Gastroesophageal sphincter (tissue), 4 donors: Measurements from ENCODE around the gene COX4I2. TPM values are rescaled to one million over a fixed set of nuclear protein-coding genes. Genes with fewer than 3 reads are reported as not detected.

Experiments used
- ATAC-seq: fragments of 150-250 bp; one replicate; pipeline ENCODE4 v1.9.1; 2016; ENCODE audit warnings: mild to moderate bottlenecking, moderate library complexity
- H3K27ac ChIP-seq, 4 donors: fragments of 200-600 bp; sonication (generic) in 3 of 4; 1 replicate in 3 of 4; 2 replicates in 1 of 4; pipeline ENCODE4 v1.5.1; 2016 to 2019
- H3K27me3 ChIP-seq: fragments of 200-600 bp; sonication (generic); one replicate; pipeline ENCODE4 v1.5.1; 2019
- H3K36me3 ChIP-seq, 2 donors: fragments of 200-600 bp; sonication (generic); one replicate each; pipeline ENCODE4 v1.5.1; 2019; ENCODE audit warnings: control low read depth in 1 of 2
- H3K4me1 ChIP-seq, 3 donors: fragments of 200-600 bp; sonication (generic); 1 replicate in 2 of 3; 2 replicates in 1 of 3; pipeline ENCODE4 v1.5.1; 2016 to 2019; ENCODE audit warnings: control low read depth in 2 of 3
- H3K4me3 ChIP-seq, 2 donors: fragments of 200-600 bp; sonication (generic); one replicate each; pipeline ENCODE4 v1.5.1; 2019; ENCODE audit warnings: mild to moderate bottlenecking in 1 of 2, moderate library complexity in 1 of 2
- H3K9me3 ChIP-seq, 3 donors: fragments of 200-600 bp; sonication (generic); one replicate each; pipeline ENCODE4 v1.5.1; 2017 to 2019; ENCODE audit warnings: control low read depth in 2 of 3
- CTCF ChIP-seq, 4 experiments: fragments of 200-600 bp in 2 of 4; fragments of 450-650 bp in 2 of 4; sonication (generic) in 1 of 4; IDR thresholded peaks; one replicate each; pipeline ENCODE4 v1.5.1; 2017 to 2019; ENCODE audit warnings: antibody characterized with exemption in 4 of 4, mild to moderate bottlenecking in 2 of 4, moderate library complexity in 2 of 4
- EP300 ChIP-seq: sonication (generic); formaldehyde crosslinking; IDR thresholded peaks from one replicate; pipeline ENCODE4 v1.6.1; 2017; ENCODE audit warnings: antibody characterized with exemption, mild to moderate bottlenecking
- POLR2A ChIP-seq, 2 donors: fragments of 450-650 bp; IDR thresholded peaks; one replicate each; pipeline ENCODE4 v1.6.1; 2017; ENCODE audit warnings: antibody characterized with exemption in 2 of 2, mild to moderate bottlenecking in 2 of 2, moderate library complexity in 1 of 2
- POLR2AphosphoS5 ChIP-seq: sonication (generic); formaldehyde crosslinking; IDR thresholded peaks from one replicate; pipeline ENCODE4 v1.6.1; 2017; ENCODE audit warnings: antibody characterized with exemption
- WGBS, 2 donors: methylation state at CpG; one replicate each; pipeline ENCODE4 v1.1.5; 2018; ENCODE audit warnings: low coverage in 1 of 2; 5-methylcytosine and 5-hydroxymethylcytosine counted together
- total RNA-seq, 4 donors: library from RNA; depleted of rRNA; stranded (reverse); fragments of >200 nt; gene quantifications; one replicate each; pipeline ENCODE4 v1.1.0, GENCODE V29; 2016

Gene COX4I2
- total RNA-seq, 4 donors from 2014 or later: 4.6 to 40.9 (median 12.1) TPM; not detected in 1

GRCh38 chr20:31673435-31673834 lies 35.7 kb downstream of the COX4I2 start:
- Histone ChIP-seq H3K4me1 (peaks cover 14 to 98% (median 48%) of the 10 kb centered on the region in 3 donors), H3K9me3 (no peaks in the 10 kb centered on the region), H3K27ac (peak overlapping the region in 3 of 4 donors; percentile 44 to 88 (median 71)), H3K36me3 (peaks cover 0 to 16% of the 10 kb centered on the region in 2 donors), H3K27me3 (no peaks in the 10 kb centered on the region), H3K4me3 (no peak overlapping the region)
- ATAC-seq: no peak
- no peak for TF ChIP-seq POLR2A (IDR thresholded peaks at IDR 0.05)
- TF ChIP-seq CTCF (IDR thresholded peaks at IDR 0.05): no peak
- TF ChIP-seq EP300: no peak
- no peak for TF ChIP-seq POLR2AphosphoS5

- no peak for TF ChIP-seq POLR2A (IDR thresholded peaks at IDR 0.05)
- no peak for TF ChIP-seq CTCF (IDR thresholded peaks at IDR 0.05)
- no peak for TF ChIP-seq POLR2AphosphoS5
- no peak for TF ChIP-seq EP300
- no peaks in the 10 kb centered on the region for H3K9me3 ChIP-seq
- no peak overlapping the region for H3K4me3 ChIP-seq
- no peak for ATAC-seq
- peaks cover 0 to 21% of the 10 kb centered on the region in 2 donors for H3K36me3 ChIP-seq
- no peaks in the 10 kb centered on the region for H3K27me3 ChIP-seq
- H3K4me1 ChIP-seq: peaks cover 14 to 98% (median 48%) of the 10 kb centered on the region in 3 donors
- 85 to 100% methylated on average over 1 of the region's 2 CpGs for WGBS, 2 donors
- peak overlapping the region in 3 of 4 donors; percentile 44 to 88 (median 71) for H3K27ac ChIP-seq
Measured at GRCh38 chr20:31673943-31674463, 36.3 kb downstream of the COX4I2 start.

GRCh38 chr20:31674895-31675827 lies 37.4 kb downstream of the COX4I2 start:
- peak; percentile 56 for ATAC-seq
- peaks cover 7 to 98% (median 38%) of the 10 kb centered on the region in 3 donors for H3K4me1 ChIP-seq

GRCh38 chr20:31675828-31676608 lies 38.3 kb downstream of the COX4I2 start:
- TF ChIP-seq POLR2AphosphoS5 (no peak), CTCF (IDR thresholded peaks at IDR 0.05) (no peak), EP300 (no peak), POLR2A (IDR thresholded peaks at IDR 0.05) (no peak)
- H3K9me3 ChIP-seq: no peaks in the 10 kb centered on the region
- ATAC-seq: no peak
- H3K4me1 ChIP-seq: peaks cover 5 to 98% (median 30%) of the 10 kb centered on the region in 3 donors
- H3K27me3 ChIP-seq: no peaks in the 10 kb centered on the region
- H3K27ac ChIP-seq: peak overlapping the region in 3 of 4 donors; percentile 69 to 74 (median 71)
- WGBS, 2 donors: 57 to 71% methylated on average over 4 to 8 of the region's 11 CpGs
- no peak overlapping the region for H3K4me3 ChIP-seq
- peaks cover 0 to 35% of the 10 kb centered on the region in 2 donors for H3K36me3 ChIP-seq

More at GRCh38 chr20:31674895-31675827, 37.4 kb downstream of the COX4I2 start:
- WGBS, 2 donors: 57 to 74% methylated on average over 4 to 7 of the region's 10 CpGs
- no peaks in the 10 kb centered on the region for H3K9me3 ChIP-seq
- H3K36me3 ChIP-seq: peaks cover 0 to 28% of the 10 kb centered on the region in 2 donors
- no peaks in the 10 kb centered on the region for H3K27me3 ChIP-seq
- TF ChIP-seq CTCF (IDR thresholded peaks at IDR 0.05) (no peak), POLR2AphosphoS5 (peak; percentile 64)
- H3K4me3 ChIP-seq: peak overlapping the region in 1 of 2 donors; percentile 18
- H3K27ac ChIP-seq: peak overlapping the region in 3 of 4 donors; percentile 69 to 74 (median 71)
